Measurements from ENCODE around the gene TNFRSF17. TPM values are rescaled to one million over a fixed set of nuclear protein-coding genes. Genes with fewer than 3 reads are reported as not detected.

The TNFRSF17 gene
- total and polyA plus RNA-seq, 2 of the 13 experiments (the other 11 are each of a cell fraction or from before 2014, with no cell fraction given): not detected

DNA sequence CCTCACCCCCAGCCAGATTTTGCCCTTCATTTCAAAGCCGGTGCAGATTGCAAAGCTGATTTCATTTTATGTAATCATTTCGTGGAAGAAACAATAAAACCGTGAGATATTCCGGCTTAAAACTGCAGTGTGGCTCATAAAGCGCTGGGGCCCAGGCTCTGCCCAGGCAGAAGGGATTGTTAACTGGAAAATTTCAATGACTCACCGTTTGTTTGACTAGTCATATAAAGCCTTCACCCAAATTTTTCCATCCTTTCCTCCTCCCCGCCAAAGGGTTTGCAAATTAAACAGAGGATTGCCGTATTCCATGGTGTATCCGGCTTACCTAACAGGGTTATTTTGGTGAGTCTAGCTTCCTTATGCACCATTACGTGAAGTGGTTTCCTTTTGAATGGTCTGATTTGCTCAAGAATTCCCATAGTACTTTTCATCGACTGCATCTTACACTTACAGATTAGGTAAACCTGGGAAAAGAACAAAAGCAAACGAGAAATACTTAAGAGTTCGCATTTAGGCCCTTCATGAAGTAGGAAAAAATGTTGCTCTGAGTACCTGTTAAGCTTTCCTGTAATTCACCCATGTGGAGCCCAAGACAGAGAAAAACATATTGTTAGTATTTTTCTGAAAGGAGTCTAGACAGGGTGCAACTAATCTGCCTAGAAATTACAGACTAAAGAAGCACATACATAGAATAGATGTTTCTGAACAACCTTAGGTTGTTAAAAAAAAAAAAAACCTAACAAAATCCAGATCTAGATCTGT lies 48.3 kb upstream of the TNFRSF17 start (continued):
- TF ChIP-seq ZNF362 (CRISPR knock-in tag; IDR thresholded peaks at IDR 0.05; ENCODE audit: borderline replicate concordance) (no peak), HES4 (CRISPR knock-in tag; IDR thresholded peaks at IDR 0.05; ENCODE audit: borderline replicate concordance) (no peak), CC2D1A (CRISPR knock-in tag; IDR thresholded peaks at IDR 0.05) (no peak), TBX3 (IDR thresholded peaks at IDR 0.05; ENCODE audit: borderline replicate concordance) (peak; percentile 19; the same call in 1 of the 2 replicates), KMT2A (CRISPR knock-in tag; IDR thresholded peaks at IDR 0.05) (no peak), RAD51 (IDR thresholded peaks at IDR 0.05; ENCODE audit: borderline replicate concordance) (0 out of 2 replicates have a peak, but pooled peaks have one; percentile 25), MATR3 (CRISPR knock-in tag; IDR thresholded peaks at IDR 0.05) (no peak), ZNF614 (CRISPR knock-in tag; IDR thresholded peaks at IDR 0.05; ENCODE audit: borderline replicate concordance) (peak; percentile 47; the same call in 1 of the 2 replicates), RORA (CRISPR knock-in tag; IDR thresholded peaks at IDR 0.05) (no peak), RFX5 (IDR thresholded peaks at IDR 0.05; ENCODE audit: low read depth, low read length) (no peak), SUZ12 (IDR thresholded peaks at IDR 0.05; ENCODE audit: low read depth, low read length) (no peak), ZMAT5 (CRISPR knock-in tag; IDR thresholded peaks at IDR 0.05; ENCODE audit: borderline replicate concordance, low read depth) (no peak), HIVEP1 (CRISPR knock-in tag; IDR thresholded peaks at IDR 0.05) (no peak), NCOA1 (CRISPR knock-in tag; IDR thresholded peaks at IDR 0.05) (no peak), ZNF646 (CRISPR knock-in tag; IDR thresholded peaks at IDR 0.05) (no peak), ZNF891 (CRISPR knock-in tag; IDR thresholded peaks at IDR 0.05) (no peak), ZNF160 (CRISPR knock-in tag; IDR thresholded peaks at IDR 0.05) (no peak)
- TF ChIP-seq, protein P1, sequence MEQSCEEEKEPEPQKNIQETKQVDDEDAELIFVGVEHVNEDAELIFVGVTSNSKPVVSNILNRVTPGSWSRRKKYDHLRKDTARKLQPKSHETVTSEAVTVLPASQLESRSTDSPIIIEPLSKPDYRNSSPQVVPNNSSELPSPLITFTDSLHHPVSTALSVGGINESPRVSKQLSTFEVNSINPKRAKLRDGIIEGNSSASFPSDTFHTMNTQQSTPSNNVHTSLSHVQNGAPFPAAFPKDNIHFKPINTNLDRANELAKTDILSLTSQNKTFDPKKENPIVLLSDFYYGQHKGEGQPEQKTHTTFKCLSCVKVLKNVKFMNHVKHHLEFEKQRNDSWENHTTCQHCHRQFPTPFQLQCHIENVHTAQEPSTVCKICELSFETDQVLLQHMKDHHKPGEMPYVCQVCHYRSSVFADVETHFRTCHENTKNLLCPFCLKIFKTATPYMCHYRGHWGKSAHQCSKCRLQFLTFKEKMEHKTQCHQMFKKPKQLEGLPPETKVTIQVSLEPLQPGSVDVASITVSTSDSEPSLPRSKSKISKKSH (CRISPR knock-in tag; IDR thresholded peaks at IDR 0.05; ENCODE audit: borderline replicate concordance): no peak
- TF ChIP-seq, protein P2, sequence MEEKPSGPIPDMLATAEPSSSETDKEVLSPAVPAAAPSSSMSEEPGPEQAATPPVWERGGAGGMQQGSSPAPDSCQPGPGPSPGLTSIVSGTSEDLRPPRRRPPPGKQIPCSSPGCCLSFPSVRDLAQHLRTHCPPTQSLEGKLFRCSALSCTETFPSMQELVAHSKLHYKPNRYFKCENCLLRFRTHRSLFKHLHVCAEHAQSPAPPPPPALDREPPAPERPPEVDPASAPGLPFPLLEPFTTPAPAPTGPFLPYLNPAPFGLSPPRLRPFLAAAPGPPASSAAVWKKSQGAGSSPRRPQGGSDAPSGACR (CRISPR knock-in tag; IDR thresholded peaks at IDR 0.05): no peak

Measured in HepG2 (cell line).